B cell (primary cell): ENCODE results near the gene WARS2.

ENCODE experiments used
- CTCF ChIP-seq: fragments of 200-600 bp; IDR thresholded peaks from one replicate; pipeline ENCODE4 v1.8.0; 2022; ENCODE audit warnings: antibody characterized with exemption, mild to moderate bottlenecking
- EZH2 ChIP-seq: IDR thresholded peaks from 2 replicates; pipeline ENCODE4 v1.6.1; 2012; ENCODE audit warnings: borderline replicate concordance, low read depth, mild to moderate bottlenecking, moderate library complexity, low read length; ENCODE audit not compliant: insufficient read depth, poor library complexity, severe bottlenecking

- TF ChIP-seq CTCF (no peak), EZH2 (no peak)
Measured at GRCh38 chr1:119010201-119010600, 130.3 kb downstream of the WARS2 start.
